Central memory CD8-positive, alpha-beta T cell (primary cell): Measurements from ENCODE around the gene PAX5.

Experiments
- ATAC-seq: fragments of 150-1000 bp; cut with Tn5 transposase; replicated peaks from 2 replicates; pipeline ENCODE4 v1.10.0; 2022; ENCODE audit warnings: mild to moderate bottlenecking, moderate FRiP score, moderate number of reproducible peaks; ENCODE audit not compliant: poor library complexity, severe bottlenecking; ENCODE audit errors: extremely low read depth
- DNase-seq, 2 donors: peaks; one replicate each; pipeline ENCODE4 v3.0.0; 2021; ENCODE audit warnings: low spot score in 2 of 2
- H3K27ac Mint-ChIP-seq: one replicate; pipeline ENCODE4 v1.8.0; 2022; ENCODE audit warnings: low read depth, mild to moderate bottlenecking, moderate library complexity, mixed read lengths
- H3K27me3 Mint-ChIP-seq: one replicate; pipeline ENCODE4 v1.8.0; 2022; ENCODE audit warnings: mixed read lengths
- H3K36me3 Mint-ChIP-seq: one replicate; pipeline ENCODE4 v1.8.0; 2022; ENCODE audit warnings: mild to moderate bottlenecking, moderate library complexity, mixed read lengths; ENCODE audit not compliant: insufficient read depth
- H3K4me1 Mint-ChIP-seq: one replicate; pipeline ENCODE4 v1.8.0; 2022; ENCODE audit warnings: mixed read lengths
- H3K4me3 Mint-ChIP-seq: one replicate; pipeline ENCODE4 v1.8.0; 2022; ENCODE audit warnings: mild to moderate bottlenecking, moderate library complexity, mixed read lengths
- H3K9me3 Mint-ChIP-seq: one replicate; pipeline ENCODE4 v1.8.0; 2022; ENCODE audit warnings: mixed read lengths

The PAX5 gene

GRCh38 chr9:36937346-36937745 is 96.7 kb downstream of the PAX5 start:
- H3K9me3 Mint-ChIP-seq, result peaks cover 3% of the 10 kb centered on the region
- H3K36me3 Mint-ChIP-seq, result peaks cover 2% of the 10 kb centered on the region
- no peak overlapping the region for H3K4me3 Mint-ChIP-seq
- H3K27me3 Mint-ChIP-seq, result peaks cover 35% of the 10 kb centered on the region
- no peak for DNase-seq
- H3K27ac Mint-ChIP-seq, result no peak overlapping the region
- no peaks in the 10 kb centered on the region for H3K4me1 Mint-ChIP-seq
- ATAC-seq, result no peak

DNA sequence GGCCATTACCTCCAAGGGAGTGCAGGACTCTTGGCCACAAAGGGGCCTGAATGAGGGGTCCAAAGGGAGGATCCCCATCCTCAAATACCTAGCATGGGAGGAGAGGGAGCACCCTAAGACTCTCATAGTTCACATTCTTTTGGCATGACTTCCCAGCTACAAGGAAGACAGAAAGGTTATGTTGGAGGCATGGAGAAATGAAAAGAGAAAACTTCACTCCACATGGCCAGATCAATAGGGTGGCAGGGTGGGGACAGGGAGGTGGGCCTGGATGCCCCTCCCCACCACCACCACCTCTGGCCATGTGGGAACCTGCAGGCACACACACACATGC is 97.6 kb downstream of the PAX5 start:
- H3K27me3 Mint-ChIP-seq, result peaks cover 42% of the 10 kb centered on the region
- peaks cover 8% of the 10 kb centered on the region for H3K9me3 Mint-ChIP-seq
- peaks cover 2% of the 10 kb centered on the region for H3K36me3 Mint-ChIP-seq
- no peak overlapping the region for H3K27ac Mint-ChIP-seq
- ATAC-seq (no peak), DNase-seq (no peak)
- H3K4me1 Mint-ChIP-seq, result no peaks in the 10 kb centered on the region
- H3K4me3 Mint-ChIP-seq, result no peak overlapping the region

DNA sequence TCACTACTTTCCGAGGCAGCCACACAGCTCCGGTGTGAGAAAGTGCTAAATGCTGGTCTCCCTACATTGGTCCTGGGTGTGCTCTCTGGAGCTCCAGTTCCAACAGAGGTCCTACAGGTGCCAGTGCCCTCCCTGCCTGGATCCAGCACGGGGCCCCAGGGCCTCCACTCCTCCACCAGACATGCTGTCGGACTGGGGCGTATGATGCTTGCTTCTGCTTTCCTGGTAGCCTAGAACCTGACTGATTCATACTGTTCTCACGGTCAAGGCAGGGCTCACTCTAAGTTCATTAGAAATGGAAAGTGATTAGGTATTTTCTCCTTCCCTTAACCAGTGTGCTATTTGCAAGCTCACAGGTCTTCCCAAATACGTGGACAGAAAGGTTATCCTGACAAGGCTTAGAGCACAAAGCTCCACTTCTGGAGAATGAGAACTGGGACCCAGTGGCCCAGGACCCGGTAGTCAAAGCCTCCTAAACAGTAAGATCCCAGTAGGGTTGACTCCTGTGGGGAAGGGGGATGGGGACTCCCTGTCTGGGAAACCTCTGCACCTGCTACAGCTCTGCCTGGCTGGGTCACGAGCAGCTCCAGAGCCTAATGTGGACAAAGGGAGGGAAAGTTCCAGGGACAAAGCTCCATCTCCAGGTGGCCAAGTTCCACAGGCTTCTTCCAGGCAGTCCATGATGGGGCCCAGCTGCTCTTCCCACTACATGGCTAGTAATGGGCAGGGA is 98.1 kb downstream of the PAX5 start:
- H3K27ac Mint-ChIP-seq, result no peak overlapping the region
- peaks cover 8% of the 10 kb centered on the region for H3K9me3 Mint-ChIP-seq
- DNase-seq, result no peak
- no peak overlapping the region for H3K4me3 Mint-ChIP-seq
- peaks cover 2% of the 10 kb centered on the region for H3K36me3 Mint-ChIP-seq
- H3K4me1 Mint-ChIP-seq, result no peaks in the 10 kb centered on the region
- H3K27me3 Mint-ChIP-seq, result peaks cover 46% of the 10 kb centered on the region
- ATAC-seq, result no peak

DNA sequence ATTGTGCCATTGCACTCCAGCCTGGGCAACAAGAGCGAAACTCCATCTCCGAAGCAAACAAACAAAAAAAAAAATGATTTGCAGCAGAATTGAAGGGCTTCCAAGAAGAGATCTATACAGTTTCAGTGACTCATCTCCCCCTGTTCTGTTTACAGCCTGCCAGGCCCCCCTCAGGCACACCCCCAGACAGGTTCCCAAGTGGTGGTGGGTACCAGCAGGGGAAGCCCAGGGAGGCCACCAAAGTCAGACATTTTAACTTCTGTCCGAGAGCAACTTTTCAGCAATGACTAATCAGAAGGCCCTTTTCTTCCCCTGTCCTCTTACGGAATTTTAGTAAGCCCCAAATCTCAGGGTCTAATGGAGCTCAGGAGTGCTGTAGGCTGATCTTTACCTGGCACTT is 98.7 kb downstream of the PAX5 start:
- H3K36me3 Mint-ChIP-seq, result peaks cover 2% of the 10 kb centered on the region
- no peak overlapping the region for H3K4me3 Mint-ChIP-seq
- DNase-seq (no peak), ATAC-seq (no peak)
- H3K9me3 Mint-ChIP-seq, result peaks cover 8% of the 10 kb centered on the region
- no peak overlapping the region for H3K27ac Mint-ChIP-seq
- no peaks in the 10 kb centered on the region for H3K4me1 Mint-ChIP-seq
- peaks cover 50% of the 10 kb centered on the region for H3K27me3 Mint-ChIP-seq

GRCh38 chr9:36934478-36935065 is 99.5 kb downstream of the PAX5 start:
- no peak overlapping the region for H3K27ac Mint-ChIP-seq
- H3K27me3 Mint-ChIP-seq, result peaks cover 43% of the 10 kb centered on the region
- H3K9me3 Mint-ChIP-seq, result peaks cover 8% of the 10 kb centered on the region
- DNase-seq, result no peak
- no peaks in the 10 kb centered on the region for H3K4me1 Mint-ChIP-seq
- H3K4me3 Mint-ChIP-seq, result no peak overlapping the region
- no peak for ATAC-seq
- peaks cover 2% of the 10 kb centered on the region for H3K36me3 Mint-ChIP-seq

GRCh38 chr9:36933676-36934215 is 100.3 kb downstream of the PAX5 start:
- peaks cover 43% of the 10 kb centered on the region for H3K27me3 Mint-ChIP-seq

DNA sequence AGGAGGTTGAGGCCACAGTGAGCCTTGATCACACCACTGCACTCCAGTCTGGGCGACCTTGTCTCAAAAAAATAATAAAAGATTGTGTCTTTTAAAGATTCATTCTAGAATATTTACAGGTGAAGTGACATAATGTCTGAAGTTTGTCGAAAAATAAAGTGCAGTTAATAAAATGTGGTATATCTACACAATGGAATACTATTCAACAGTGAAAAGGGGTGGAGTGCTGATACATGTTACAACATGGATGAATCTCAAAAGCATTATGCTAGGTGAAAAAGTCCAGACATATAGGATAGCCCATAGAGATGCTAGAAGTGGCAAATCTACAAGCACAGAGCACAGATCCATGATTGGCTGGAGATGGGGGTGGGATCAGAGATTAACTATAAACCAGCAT is 101.9 kb downstream of the PAX5 start:
- H3K9me3 Mint-ChIP-seq, result peaks cover 8% of the 10 kb centered on the region

More at GRCh38 chr9:36933676-36934215, 100.3 kb downstream of the PAX5 start:
- H3K9me3 Mint-ChIP-seq, result peaks cover 8% of the 10 kb centered on the region
- ATAC-seq (no peak), DNase-seq (no peak)
- no peak overlapping the region for H3K4me3 Mint-ChIP-seq
- peaks cover 2% of the 10 kb centered on the region for H3K36me3 Mint-ChIP-seq
- H3K4me1 Mint-ChIP-seq, result peaks cover 5% of the 10 kb centered on the region
- no peak overlapping the region for H3K27ac Mint-ChIP-seq

DNA sequence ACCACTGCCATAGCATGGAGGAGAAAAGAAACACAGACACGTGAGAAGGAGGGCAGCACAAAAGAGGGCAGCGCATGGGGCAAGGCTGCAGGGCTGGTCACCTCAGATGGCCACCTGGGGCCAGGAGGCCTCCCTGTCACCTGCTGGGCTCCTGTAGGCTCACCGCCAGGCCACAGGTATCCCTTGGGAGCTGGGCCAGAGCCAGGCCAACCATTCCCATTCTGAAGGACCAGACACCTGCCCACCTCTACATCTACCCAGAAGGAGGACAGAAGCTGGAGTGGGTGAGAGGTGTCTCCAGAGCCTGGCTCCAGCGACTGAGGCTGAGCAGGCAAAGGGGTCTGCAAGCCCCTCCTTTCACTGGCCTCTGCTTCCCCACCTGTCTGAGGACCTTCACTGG is 103.1 kb downstream of the PAX5 start:
- no peak overlapping the region for H3K27ac Mint-ChIP-seq
- DNase-seq (no peak), ATAC-seq (no peak)
- peaks cover 2% of the 10 kb centered on the region for H3K36me3 Mint-ChIP-seq
- H3K27me3 Mint-ChIP-seq, result peaks cover 34% of the 10 kb centered on the region
- H3K4me3 Mint-ChIP-seq, result no peak overlapping the region
- peaks cover 6% of the 10 kb centered on the region for H3K4me1 Mint-ChIP-seq
- H3K9me3 Mint-ChIP-seq, result peaks cover 8% of the 10 kb centered on the region

More for the DNA sequence above, 101.9 kb downstream of the PAX5 start:
- Mint-ChIP-seq H3K27me3 (peaks cover 36% of the 10 kb centered on the region), H3K36me3 (peaks cover 2% of the 10 kb centered on the region), H3K27ac (no peak overlapping the region), H3K4me3 (no peak overlapping the region), H3K4me1 (peaks cover 6% of the 10 kb centered on the region)
- no peak for DNase-seq
- no peak for ATAC-seq

DNA sequence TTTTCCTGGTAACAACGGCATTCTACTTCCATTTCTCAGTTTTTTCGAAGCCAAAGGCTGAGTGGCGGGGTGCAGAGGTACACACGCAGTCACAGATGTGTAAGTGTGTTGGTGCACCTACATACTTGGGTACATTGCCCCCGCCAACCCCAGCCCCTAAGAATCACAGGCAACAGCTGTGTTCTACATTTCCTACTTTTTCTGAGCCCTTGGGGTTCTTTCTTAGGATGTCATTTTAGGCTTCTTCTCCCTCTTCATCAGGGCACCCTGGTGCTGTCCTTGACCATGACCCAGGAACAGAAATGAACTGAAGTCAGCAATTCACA is 104.8 kb downstream of the PAX5 start:
- peaks cover 34% of the 10 kb centered on the region for H3K27me3 Mint-ChIP-seq
- ATAC-seq, result no peak

GRCh38 chr9:36928670-36929349 is 105.3 kb downstream of the PAX5 start:
- Mint-ChIP-seq H3K27me3 (peaks cover 34% of the 10 kb centered on the region), H3K4me3 (no peak overlapping the region), H3K36me3 (no peaks in the 10 kb centered on the region), H3K9me3 (peaks cover 8% of the 10 kb centered on the region), H3K4me1 (peaks cover 6% of the 10 kb centered on the region), H3K27ac (no peak overlapping the region)
- ATAC-seq (no peak), DNase-seq (no peak)

More for the DNA sequence above, 104.8 kb downstream of the PAX5 start:
- no peak overlapping the region for H3K27ac Mint-ChIP-seq
- H3K36me3 Mint-ChIP-seq, result no peaks in the 10 kb centered on the region
- peaks cover 6% of the 10 kb centered on the region for H3K4me1 Mint-ChIP-seq
- peaks cover 8% of the 10 kb centered on the region for H3K9me3 Mint-ChIP-seq
- no peak overlapping the region for H3K4me3 Mint-ChIP-seq
- no peak for DNase-seq

DNA sequence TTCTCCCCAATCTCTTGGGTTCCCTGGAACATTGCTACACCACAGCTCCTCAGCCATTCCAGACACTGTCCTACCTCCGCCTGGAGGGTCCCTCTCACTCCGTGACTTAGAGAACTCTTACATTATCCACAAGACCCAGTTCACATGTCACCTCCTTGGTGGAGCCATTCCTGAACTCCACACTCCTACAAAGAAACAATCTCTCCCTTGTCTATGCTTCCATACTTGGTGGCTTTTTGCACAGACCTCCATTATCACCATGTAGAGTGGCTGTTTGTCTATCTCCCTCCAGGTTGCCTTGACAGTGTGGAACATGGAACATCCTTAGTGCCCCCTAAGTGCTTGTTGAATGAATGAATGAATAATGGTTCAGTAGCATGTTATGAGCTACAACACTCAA is 105.9 kb downstream of the PAX5 start:
- H3K9me3 Mint-ChIP-seq, result peaks cover 8% of the 10 kb centered on the region
- no peak overlapping the region for H3K4me3 Mint-ChIP-seq
- H3K27me3 Mint-ChIP-seq, result peaks cover 34% of the 10 kb centered on the region
- no peak overlapping the region for H3K27ac Mint-ChIP-seq
- DNase-seq (no peak), ATAC-seq (no peak)
- H3K4me1 Mint-ChIP-seq, result peaks cover 6% of the 10 kb centered on the region
- H3K36me3 Mint-ChIP-seq, result no peaks in the 10 kb centered on the region

DNA sequence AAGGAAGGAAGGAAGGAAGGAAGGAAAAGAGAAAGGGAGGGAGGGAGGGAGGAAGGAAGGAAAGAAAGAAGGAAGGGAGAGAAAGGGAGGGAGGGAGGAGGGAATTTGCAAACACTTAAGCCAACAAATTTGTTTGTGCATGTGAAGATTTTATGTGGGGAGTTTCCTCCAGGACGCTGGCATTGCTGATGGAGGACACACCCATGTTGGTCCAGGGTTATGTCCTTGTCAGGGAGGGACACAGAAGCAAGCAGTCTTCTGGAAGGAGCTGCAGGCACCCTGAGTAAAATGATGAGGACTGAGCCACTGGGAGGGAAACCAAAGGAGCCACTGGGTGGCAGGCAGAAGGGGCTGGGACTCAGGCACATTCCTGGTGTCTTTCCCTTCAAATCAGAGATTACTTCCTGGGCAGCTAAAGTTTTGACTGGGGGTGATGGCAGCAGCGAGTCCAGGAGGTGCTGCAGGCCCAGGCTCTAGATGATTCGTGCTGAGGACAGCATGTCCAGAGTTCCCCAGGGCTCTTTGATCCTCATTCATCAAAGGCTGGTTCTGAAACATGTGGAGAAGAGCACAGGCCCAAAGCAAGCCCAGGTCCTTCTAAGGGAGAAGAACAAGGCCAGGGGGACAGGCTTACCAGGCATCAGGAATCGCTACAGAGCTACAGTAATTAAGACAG is 109.2 kb downstream of the PAX5 start:
- Mint-ChIP-seq H3K9me3 (no peaks in the 10 kb centered on the region), H3K36me3 (no peaks in the 10 kb centered on the region), H3K27ac (no peak overlapping the region), H3K4me3 (no peak overlapping the region), H3K27me3 (peaks cover 30% of the 10 kb centered on the region), H3K4me1 (peaks cover 6% of the 10 kb centered on the region)
- DNase-seq, result no peak
- no peak for ATAC-seq
